K562 (cell line): ENCODE results near the gene FHIT.

ENCODE experiments used
- BMI1 ChIP-seq: fragments of 150-350 bp; IDR thresholded peaks from 2 replicates; pipeline ENCODE4 v1.6.1; 2014; ENCODE audit warnings: low read length
- CTCF ChIP-seq, 3 experiments: IDR thresholded peaks in 2 of 3; conservative IDR thresholded peaks in 1 of 3; 2 replicates each; pipeline ENCODE4 v1.5.1; 2011 to 2012; ENCODE audit warnings: low read length in 3 of 3, mild to moderate bottlenecking in 3 of 3, control low read depth in 2 of 3, improper control_type of control experiment in 1 of 3, inconsistent platforms in 1 of 3, low read depth in 1 of 3, mixed read lengths in 1 of 3, moderate library complexity in 1 of 3; ENCODE audit not compliant: insufficient read depth in 2 of 3
- E2F6 ChIP-seq, 2 experiments: IDR thresholded peaks; 2 replicates each; pipeline ENCODE4 v1.6.1; 2011; ENCODE audit warnings: borderline replicate concordance in 1 of 2, control low read depth in 1 of 2, low read depth in 1 of 2, low read length in 1 of 2, mild to moderate bottlenecking in 1 of 2, mixed read lengths in 1 of 2, moderate library complexity in 1 of 2; ENCODE audit not compliant: insufficient read depth in 1 of 2, insufficient read length in 1 of 2, poor library complexity in 1 of 2, severe bottlenecking in 1 of 2; ENCODE audit errors: extremely low read depth in 1 of 2
- MLX ChIP-seq, 2 experiments: fragments of 450-650 bp in 1 of 2; sonication (generic) in 1 of 2; formaldehyde crosslinking; conservative IDR thresholded peaks; 2 replicates each; pipeline versions ENCODE4 v1.4.0 to v1.8.1; 2020 to 2022; ENCODE audit warnings: mild to moderate bottlenecking in 1 of 2, missing genetic modification reagents in 1 of 2
- POLR2AphosphoS5 ChIP-seq: IDR thresholded peaks from 2 replicates; pipeline ENCODE4 v1.6.1; 2011; ENCODE audit warnings: mild to moderate bottlenecking, low read depth, low read length, moderate library complexity; ENCODE audit not compliant: control insufficient read depth, insufficient read depth
- PRPF4 ChIP-seq: fragments of 200-400 bp; formaldehyde crosslinking; IDR thresholded peaks from one replicate; pipeline ENCODE4 v1.6.1; 2017; ENCODE audit warnings: low read length, low read depth, mild to moderate bottlenecking; ENCODE audit not compliant: insufficient read depth, poor library complexity, severe bottlenecking
- PTTG1 ChIP-seq: fragments of 450-650 bp; IDR thresholded peaks from 2 replicates; pipeline ENCODE4 v1.6.1; 2016; ENCODE audit warnings: low read depth, mild to moderate bottlenecking, missing genetic modification characterization, missing compliant biosample characterization
- SNAPC5 ChIP-seq: fragments of 250-450 bp; sonication (Bioruptor Pico); IDR thresholded peaks from 2 replicates; pipeline ENCODE4 v1.8.0; 2021; ENCODE audit warnings: moderate library complexity, mild to moderate bottlenecking, inconsistent platforms
- ZBTB7A ChIP-seq: IDR thresholded peaks from 2 replicates; pipeline ENCODE4 v1.6.1; 2011; ENCODE audit warnings: low read depth, mild to moderate bottlenecking, low read length, moderate library complexity, borderline replicate concordance; ENCODE audit not compliant: control insufficient read depth
- ZNF274 ChIP-seq: IDR thresholded peaks from 2 replicates; pipeline ENCODE4 v1.6.1; 2011; ENCODE audit warnings: low read depth, mild to moderate bottlenecking, low read length, moderate library complexity, borderline replicate concordance
- ZNF277 ChIP-seq: fragments of 250-450 bp; sonication (Bioruptor Pico); IDR thresholded peaks from 2 replicates; pipeline ENCODE4 v1.8.0; 2022; ENCODE audit warnings: inconsistent platforms, mild to moderate bottlenecking, moderate library complexity, borderline replicate concordance
- ZNF780A ChIP-seq: fragments of 250-450 bp; sonication (Bioruptor Pico); IDR thresholded peaks from 2 replicates; pipeline ENCODE4 v1.5.0; 2021; ENCODE audit warnings: mild to moderate bottlenecking
- ZSCAN29 ChIP-seq: fragments of 450-650 bp; IDR thresholded peaks from 2 replicates; pipeline ENCODE4 v1.6.1; 2017

DNA sequence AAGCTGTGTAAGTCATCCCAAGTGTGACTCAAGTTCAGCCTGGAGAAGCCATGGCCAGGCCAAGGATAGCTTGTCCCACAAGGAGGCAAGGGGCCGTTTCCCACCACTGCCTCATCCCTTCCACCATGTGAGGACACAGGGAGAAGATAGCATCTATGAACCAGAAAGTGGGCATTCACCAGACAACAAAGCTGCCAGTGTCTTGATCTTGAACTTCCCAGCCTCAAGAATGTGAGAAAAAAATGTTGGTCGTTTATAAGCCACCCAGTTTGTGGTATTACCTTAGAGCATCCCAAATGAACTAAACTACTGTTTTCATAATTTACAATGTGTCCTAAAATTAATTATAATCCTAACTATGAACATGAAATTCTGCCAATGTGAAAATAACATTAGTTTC is 1270.7 kb downstream of the FHIT start:
- TF ChIP-seq CTCF (IDR thresholded peaks at IDR 0.05 in 2 of 3, conservative IDR thresholded peaks at IDR 0.05 in 1 of 3; ENCODE audit: insufficient read depth in 2 of 3, low read depth in 1 of 3, low read length in 3 of 3), result no peak
- TF ChIP-seq E2F6 (IDR thresholded peaks at IDR 0.05; ENCODE audit: borderline replicate concordance in 1 of 2, extremely low read depth in 1 of 2, insufficient read depth in 1 of 2, insufficient read length in 1 of 2, low read depth in 1 of 2, low read length in 1 of 2, poor library complexity in 1 of 2, severe bottlenecking in 1 of 2), result no peak
- TF ChIP-seq PTTG1 (tag), result no peak
- TF ChIP-seq POLR2AphosphoS5, result no peak
- TF ChIP-seq SNAPC5 (CRISPR knock-in tag), result no peak
- TF ChIP-seq ZSCAN29, result no peak
- no peak for TF ChIP-seq ZNF277 (CRISPR knock-in tag)
- TF ChIP-seq PRPF4, result no peak
- no peak for TF ChIP-seq ZNF274
- no peak for TF ChIP-seq ZBTB7A
- TF ChIP-seq MLX (CRISPR knock-in tag; conservative IDR thresholded peaks at IDR 0.05), result no peak
- no peak for TF ChIP-seq ZNF780A (CRISPR knock-in tag)
- no peak for TF ChIP-seq BMI1
